Pancreas (tissue), 10 donors: Measurements from ENCODE around the gene FAM43B. TPM values are rescaled to one million over a fixed set of nuclear protein-coding genes. Genes with fewer than 3 reads are reported as not detected.

Experiments
- ATAC-seq, 4 donors: fragments of 200-7000 bp; cut with Tn5 transposase; one replicate each; pipeline versions ENCODE4 v1.8.0 to v1.9.1; 2020; ENCODE audit warnings: mild to moderate bottlenecking in 4 of 4, moderate library complexity in 4 of 4
- DNase-seq, 6 donors: peaks; one replicate each; pipeline ENCODE4 v3.0.0-alpha.2; 2020
- FAIRE-seq: peaks from 2 replicates; lab custom pipeline; 2012; peaks lifted over from hg19 to GRCh38; lab: Jason Lieb, UNC
- H3K27ac ChIP-seq, 4 donors: fragments of 200-600 bp; sonication (generic); 1 replicate in 3 of 4; 2 replicates in 1 of 4; pipeline versions ENCODE4 v1.5.0 to v1.8.0; 2020
- H3K27me3 ChIP-seq, 4 donors: fragments of 200-600 bp; one replicate each; pipeline ENCODE4 v1.8.0; 2021
- H3K36me3 ChIP-seq, 3 donors: fragments of 200-600 bp; sonication (generic) in 1 of 3; one replicate each; pipeline versions ENCODE4 v1.5.0 to v1.8.0; 2020 to 2021
- H3K4me1 ChIP-seq, 3 donors: fragments of 200-600 bp; one replicate each; pipeline ENCODE4 v1.8.0; 2021
- H3K4me3 ChIP-seq, 4 donors: fragments of 200-600 bp; sonication (generic) in 2 of 4; one replicate each; pipeline versions ENCODE4 v1.5.0 to v1.8.0; 2020 to 2021
- H3K9me3 ChIP-seq, 4 donors: fragments of 200-600 bp; one replicate each; pipeline ENCODE4 v1.8.0; 2021
- WGBS, 2 donors: extraction: QIAGEN DNeasy Blood & Tissue Kit; methylation state at CpG; one replicate each; pipeline ENCODE4 v1.1.7; 2013; 5-methylcytosine and 5-hydroxymethylcytosine counted together
- intact Hi-C, 3 donors: fragments of 100-400 bp; cut with DNase I; formaldehyde crosslinking; loops; one replicate each; pipeline versions ENCODE4 v1.11.1 to v1.14.2; 2022
- polyA plus RNA-seq, 2 donors: library from polyadenylated mRNA; stranded (reverse); fragments of 200-250 nt; gene quantifications; one replicate each; pipeline ENCODE4 v1.2.3, GENCODE V29; 2013
- total RNA-seq, 6 donors: library from RNA; stranded (reverse); fragmentation: NEBNext Ultra II Directional in 4 of 6; extraction: Animal tissue kit (Norgen Biotek cat#: 25700) in 4 of 6; gene quantifications; one replicate each; pipeline versions ENCODE4 v1.2.1 to v1.2.4, GENCODE V29; 2021 to 2023
- TF ChIP-seq, protein P1 (sequence below), 4 donors: fragments of 200-600 bp; sonication (generic) in 3 of 4; IDR thresholded peaks; one replicate each; pipeline versions ENCODE4 v1.5.0 to v1.8.0; 2021; ENCODE audit warnings: antibody characterized with exemption in 4 of 4
- donor health status: healthy with polysubstance abuse.
- donor health status: DM: no; HTN: no; CAD: no; lungs with moderate emphysema.
- donor health status: DM: no; HTN: no; CAD: no.
- donor health status: control.
- donor health status: control.
- donor health status: Bipolar disorder and iron deficiency.
- donor health status: DM: yes; HTN: yes; CAD: no.
- donor health status: DM: no; HTN: no; CAD: no.
- donor health status: DM: no; HTN: no; CAD: no.
- donor health status: DM: yes; HTN: yes; CAD: no.

FAM43B gene
- total and polyA plus RNA-seq, 8 donors: 0.14 to 0.72 (median 0.28) TPM; not detected in 1

DNA sequence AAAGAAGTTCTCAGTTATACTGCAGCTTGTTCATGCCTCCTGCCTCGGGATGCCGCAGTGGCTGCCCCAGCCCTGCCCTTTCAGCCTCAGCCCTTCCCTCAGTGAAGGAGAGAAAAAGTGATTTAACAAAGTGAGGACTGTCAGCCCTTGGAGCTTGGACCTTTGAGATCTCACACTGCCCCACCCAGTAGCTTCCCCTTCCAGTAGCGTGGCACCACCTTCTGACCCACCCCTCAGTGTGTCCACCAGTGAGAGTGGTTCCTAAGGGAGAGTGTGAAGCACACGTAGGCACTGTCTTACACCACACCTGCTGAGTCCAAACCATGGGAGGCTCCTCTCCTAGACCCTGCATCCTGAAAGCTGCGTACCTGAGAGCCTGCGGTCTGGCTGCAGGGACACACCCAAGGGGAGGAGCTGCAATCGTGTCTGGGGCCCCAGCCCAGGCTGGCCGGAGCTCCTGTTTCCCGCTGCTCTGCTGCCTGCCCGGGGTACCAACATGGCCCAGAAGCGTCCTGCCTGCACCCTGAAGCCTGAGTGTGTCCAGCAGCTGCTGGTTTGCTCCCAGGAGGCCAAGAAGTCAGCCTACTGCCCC lies 36.4 kb downstream of the FAM43B start, which contains the start of gene CDA:
CDA (plus strand) TSS at position 464 of the 592 bp plus-strand sequence; CDS start at position 497, 33 bp downstream.
- Histone ChIP-seq H3K4me1 (no peaks in the 10 kb centered on the region), H3K9me3 (no peaks in the 10 kb centered on the region), H3K4me3 (no peak within 1 kb of the TSS), H3K27ac (no peak within 1 kb of the TSS), H3K36me3 (no peaks in the 10 kb centered on the region), H3K27me3 (peaks cover 0 to 10% (median 0%) of the 10 kb centered on the region in 4 donors)
- ATAC-seq (peak in 3 of 4 donors; percentile 28 to 43 (median 41)), DNase-seq (no peak), FAIRE-seq (no peak)
- WGBS, 2 donors: 20 to 30% methylated on average over 11 of the region's 11 CpGs
- TF ChIP-seq, protein P1, sequence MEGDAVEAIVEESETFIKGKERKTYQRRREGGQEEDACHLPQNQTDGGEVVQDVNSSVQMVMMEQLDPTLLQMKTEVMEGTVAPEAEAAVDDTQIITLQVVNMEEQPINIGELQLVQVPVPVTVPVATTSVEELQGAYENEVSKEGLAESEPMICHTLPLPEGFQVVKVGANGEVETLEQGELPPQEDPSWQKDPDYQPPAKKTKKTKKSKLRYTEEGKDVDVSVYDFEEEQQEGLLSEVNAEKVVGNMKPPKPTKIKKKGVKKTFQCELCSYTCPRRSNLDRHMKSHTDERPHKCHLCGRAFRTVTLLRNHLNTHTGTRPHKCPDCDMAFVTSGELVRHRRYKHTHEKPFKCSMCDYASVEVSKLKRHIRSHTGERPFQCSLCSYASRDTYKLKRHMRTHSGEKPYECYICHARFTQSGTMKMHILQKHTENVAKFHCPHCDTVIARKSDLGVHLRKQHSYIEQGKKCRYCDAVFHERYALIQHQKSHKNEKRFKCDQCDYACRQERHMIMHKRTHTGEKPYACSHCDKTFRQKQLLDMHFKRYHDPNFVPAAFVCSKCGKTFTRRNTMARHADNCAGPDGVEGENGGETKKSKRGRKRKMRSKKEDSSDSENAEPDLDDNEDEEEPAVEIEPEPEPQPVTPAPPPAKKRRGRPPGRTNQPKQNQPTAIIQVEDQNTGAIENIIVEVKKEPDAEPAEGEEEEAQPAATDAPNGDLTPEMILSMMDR (IDR thresholded peaks at IDR 0.05): no peak
- intact Hi-C loops: no loop called here

DNA sequence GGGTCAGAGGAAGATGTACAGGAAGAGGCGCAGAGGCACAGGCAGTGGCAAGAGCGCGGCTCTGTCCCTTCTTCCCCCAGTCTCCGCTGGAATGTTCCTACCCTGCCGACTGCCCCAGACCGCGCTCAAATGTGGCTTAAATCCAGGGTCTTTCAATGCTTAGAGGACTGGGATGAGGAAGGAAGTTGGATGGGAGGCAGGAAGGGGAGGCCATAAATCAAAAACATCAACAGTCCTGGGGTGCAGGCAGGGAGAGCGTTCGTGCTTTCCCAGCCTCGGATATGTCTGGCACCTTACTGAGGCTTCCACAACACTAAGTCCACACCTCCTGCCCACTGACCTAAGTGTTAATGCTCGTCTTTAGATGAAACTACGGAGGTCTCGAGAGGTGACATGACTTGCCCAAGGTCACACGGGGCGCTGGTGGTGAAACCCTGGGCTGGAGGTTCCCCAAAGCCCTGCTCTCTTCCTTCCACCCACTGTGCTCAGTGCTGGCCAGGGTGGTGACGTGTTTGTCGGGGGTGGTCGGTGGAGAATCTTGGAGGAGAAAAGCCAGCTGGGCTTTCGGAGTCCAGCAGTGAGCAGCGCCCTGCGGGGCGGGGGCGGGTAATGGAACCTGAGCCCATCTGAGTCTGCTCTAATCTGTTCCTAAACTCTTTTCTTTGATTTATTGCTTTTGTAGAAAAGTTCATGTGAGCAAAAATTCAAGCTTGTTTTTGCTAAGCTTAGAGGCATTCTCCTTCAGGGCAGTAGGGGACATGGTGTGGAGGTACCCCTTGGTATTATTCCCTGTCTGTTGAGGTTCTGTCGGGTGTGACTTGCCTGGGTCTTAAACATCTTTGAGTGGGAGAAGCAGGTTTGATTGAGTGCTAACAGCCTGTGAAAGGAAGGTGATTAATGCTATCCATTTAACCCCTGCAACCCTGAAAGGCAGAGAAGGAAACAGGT lies 37.2 kb downstream of the FAM43B start:
- Histone ChIP-seq H3K4me3 (no peak overlapping the region), H3K4me1 (no peaks in the 10 kb centered on the region), H3K9me3 (no peaks in the 10 kb centered on the region), H3K27ac (no peak overlapping the region), H3K27me3 (peaks cover 0 to 10% (median 0%) of the 10 kb centered on the region in 4 donors), H3K36me3 (no peaks in the 10 kb centered on the region)
- peak in 3 of 4 donors; percentile 51 to 76 (median 62) for ATAC-seq
- TF ChIP-seq, protein P1 (IDR thresholded peaks at IDR 0.05): no peak
- WGBS, 2 donors: 17 to 18% methylated on average over 24 of the region's 24 CpGs
- intact Hi-C loops: no loop called here
- DNase-seq: peak in 1 of 6 donors; percentile 29
- FAIRE-seq: no peak

DNA sequence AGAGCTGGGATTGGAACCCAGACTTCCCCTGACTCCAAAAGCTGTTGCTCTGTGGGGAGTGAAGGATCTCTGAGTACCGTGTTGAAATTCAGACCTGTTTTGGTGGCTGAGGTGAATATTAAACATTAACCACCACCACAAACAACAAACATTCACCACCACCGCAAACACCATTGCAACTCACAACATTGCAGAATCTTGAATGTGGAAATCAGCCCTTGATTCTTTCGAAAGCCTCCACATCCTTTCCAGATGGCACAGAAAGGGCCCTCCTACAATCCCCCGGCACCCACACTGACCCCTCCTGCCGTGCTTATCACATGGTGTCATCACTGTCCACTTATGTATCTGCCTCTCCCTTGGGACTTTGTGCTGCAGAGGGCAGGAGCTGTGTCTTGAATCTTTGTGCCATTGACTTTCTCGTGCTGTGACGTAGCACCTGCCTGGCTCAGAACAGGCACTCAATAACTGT lies 38.0 kb downstream of the FAM43B start:
- ATAC-seq (peak in 3 of 4 donors; percentile 36 to 50 (median 43)), FAIRE-seq (no peak)
- 17% methylated on average over 7 of the region's 7 CpGs for WGBS, 2 donors

DNA sequence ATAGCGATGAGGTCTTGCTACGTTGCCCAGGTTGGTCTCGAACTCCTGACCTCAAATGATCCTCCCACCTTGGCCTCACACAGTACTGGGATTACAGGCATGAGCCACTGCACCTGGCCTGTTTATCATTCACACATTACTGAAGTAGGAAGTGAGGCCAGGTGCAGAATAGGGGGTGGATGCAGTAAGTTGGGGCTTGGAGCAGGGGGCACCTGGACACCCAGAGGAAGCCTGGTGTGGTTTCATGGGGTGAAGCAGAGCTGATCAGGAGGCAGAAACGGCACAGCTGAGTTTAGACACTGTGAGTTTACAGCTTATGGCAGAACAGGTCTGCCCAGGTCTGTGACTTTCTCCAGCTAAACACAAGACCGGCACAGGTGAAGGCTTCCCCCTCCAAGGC lies 41.4 kb downstream of the FAM43B start:
- intact Hi-C loops: no loop called here
- WGBS, 2 donors: 63 to 75% methylated on average over 5 of the region's 5 CpGs

More for the DNA sequence above, 38.0 kb downstream of the FAM43B start:
- Histone ChIP-seq H3K4me1 (no peaks in the 10 kb centered on the region), H3K27ac (no peak overlapping the region), H3K9me3 (no peaks in the 10 kb centered on the region), H3K27me3 (peaks cover 0 to 10% (median 0%) of the 10 kb centered on the region in 4 donors), H3K36me3 (no peaks in the 10 kb centered on the region), H3K4me3 (no peak overlapping the region)
- intact Hi-C loops: no loop called here
- TF ChIP-seq, protein P1 (IDR thresholded peaks at IDR 0.05): no peak
- DNase-seq: no peak

More for the DNA sequence above, 41.4 kb downstream of the FAM43B start:
- Histone ChIP-seq H3K27ac (no peak overlapping the region), H3K9me3 (no peaks in the 10 kb centered on the region), H3K27me3 (peaks cover 0 to 7% (median 0%) of the 10 kb centered on the region in 4 donors), H3K4me1 (no peaks in the 10 kb centered on the region), H3K4me3 (no peak overlapping the region), H3K36me3 (no peaks in the 10 kb centered on the region)
- no peak for ATAC-seq
- no peak for DNase-seq
- no peak for FAIRE-seq
- TF ChIP-seq, protein P1 (IDR thresholded peaks at IDR 0.05): no peak
